Measurements from ENCODE around the gene COL2A1. TPM values are rescaled to one million over a fixed set of nuclear protein-coding genes. Genes with fewer than 3 reads are reported as not detected.

The COL2A1 gene
- total RNA-seq, 1 experiment from 2014 or later, result 10.8 TPM

DNA sequence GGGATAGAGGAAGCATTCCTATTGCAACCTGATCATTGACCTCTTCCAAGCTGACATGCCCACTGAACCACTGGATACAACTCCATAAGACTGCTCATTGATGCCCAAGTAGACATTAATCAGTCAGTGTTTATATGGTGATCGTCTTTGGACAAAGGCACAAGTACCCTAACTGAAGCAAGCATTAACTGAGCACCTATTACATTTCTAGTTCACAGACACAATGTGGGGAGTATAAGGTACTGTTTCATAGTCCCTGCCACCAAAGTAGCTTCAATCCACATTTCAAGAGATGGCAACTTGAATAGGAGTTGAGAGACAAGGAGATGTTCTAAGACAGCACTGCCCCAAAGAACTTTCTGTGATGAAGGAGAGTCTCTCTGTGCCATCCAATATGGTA is 10.9 kb upstream of the COL2A1 start:
- no peak overlapping the region for H2BK15ac ChIP-seq (ENCODE audit: low read depth, low read length)
- H3K23ac ChIP-seq (ENCODE audit: insufficient read length, low read depth, low read length), result no peak overlapping the region
- H2AK5ac ChIP-seq (ENCODE audit: insufficient read length, low read length), result no peak overlapping the region
- no peak for DNase-seq
- H2BK120ac ChIP-seq (ENCODE audit: low read depth, low read length, poor library complexity, severe bottlenecking), result no peak overlapping the region
- no peak overlapping the region for H3T11ph ChIP-seq (ENCODE audit: low read length)
- no peak overlapping the region for H2BK5ac ChIP-seq (ENCODE audit: insufficient read length, low read length)
- Mint-ChIP-seq H3K4me1 (0 out of 4 replicates have a peak, but pooled peaks cover 0 to 3% of the 10 kb centered on the region in 2 experiments), H3K9me3 (no peaks in the 10 kb centered on the region; a peak in 1 of 5 replicates), H3K4me3 (no peak overlapping the region), H3K36me3 (ENCODE audit: insufficient read depth in 1 of 3, low read depth in 3 of 3) (no peaks in the 10 kb centered on the region), H3K27me3 (ENCODE audit: low read depth) (peaks cover 100% of the 10 kb centered on the region), H3K27ac (no peak overlapping the region)
- H2BK12ac ChIP-seq (ENCODE audit: insufficient read length, low read depth, low read length), result no peak overlapping the region
- H2BK20ac ChIP-seq (ENCODE audit: low read depth, low read length, poor library complexity, severe bottlenecking), result no peak overlapping the region
- H3K18ac ChIP-seq (ENCODE audit: insufficient read length, low read depth, low read length), result no peak overlapping the region
- H3K56ac ChIP-seq (ENCODE audit: insufficient read length, low read depth, low read length), result no peak overlapping the region
- H3K27me3 ChIP-seq (ENCODE audit: insufficient read depth, low read length), result peaks cover 92% of the 10 kb centered on the region
- H4K91ac ChIP-seq (ENCODE audit: insufficient read length, low read depth, low read length), result no peak overlapping the region
- H3K79me1 ChIP-seq (ENCODE audit: insufficient read depth, low read depth, low read length, poor library complexity, severe bottlenecking), result no peaks in the 10 kb centered on the region
- H3K14ac ChIP-seq (ENCODE audit: insufficient read depth, low read length), result no peak overlapping the region
- TF ChIP-seq, protein P1, sequence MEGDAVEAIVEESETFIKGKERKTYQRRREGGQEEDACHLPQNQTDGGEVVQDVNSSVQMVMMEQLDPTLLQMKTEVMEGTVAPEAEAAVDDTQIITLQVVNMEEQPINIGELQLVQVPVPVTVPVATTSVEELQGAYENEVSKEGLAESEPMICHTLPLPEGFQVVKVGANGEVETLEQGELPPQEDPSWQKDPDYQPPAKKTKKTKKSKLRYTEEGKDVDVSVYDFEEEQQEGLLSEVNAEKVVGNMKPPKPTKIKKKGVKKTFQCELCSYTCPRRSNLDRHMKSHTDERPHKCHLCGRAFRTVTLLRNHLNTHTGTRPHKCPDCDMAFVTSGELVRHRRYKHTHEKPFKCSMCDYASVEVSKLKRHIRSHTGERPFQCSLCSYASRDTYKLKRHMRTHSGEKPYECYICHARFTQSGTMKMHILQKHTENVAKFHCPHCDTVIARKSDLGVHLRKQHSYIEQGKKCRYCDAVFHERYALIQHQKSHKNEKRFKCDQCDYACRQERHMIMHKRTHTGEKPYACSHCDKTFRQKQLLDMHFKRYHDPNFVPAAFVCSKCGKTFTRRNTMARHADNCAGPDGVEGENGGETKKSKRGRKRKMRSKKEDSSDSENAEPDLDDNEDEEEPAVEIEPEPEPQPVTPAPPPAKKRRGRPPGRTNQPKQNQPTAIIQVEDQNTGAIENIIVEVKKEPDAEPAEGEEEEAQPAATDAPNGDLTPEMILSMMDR (conservative IDR thresholded peaks at IDR 0.05), result no peak
- WGBS (ENCODE audit: extremely low coverage, insufficient read length, low lambda C conversion rate), result no CpG with 5 or more reads among the region's 1 CpG
- no peak overlapping the region for H3K27ac ChIP-seq (ENCODE audit: insufficient read length, low read depth, low read length)
- no peak overlapping the region for H3K4me2 ChIP-seq (ENCODE audit: insufficient read depth, insufficient read length, low read length)
- H2AFZ ChIP-seq (ENCODE audit: low read length), result no peak overlapping the region
- H3K23me2 ChIP-seq (ENCODE audit: insufficient read length, low read depth, low read length, poor library complexity, severe bottlenecking), result no peaks in the 10 kb centered on the region
- H3K4me1 ChIP-seq (ENCODE audit: insufficient read depth, low read length), result no peaks in the 10 kb centered on the region
- H3K9me3 ChIP-seq (ENCODE audit: control insufficient read depth, low read depth, low read length), result no peaks in the 10 kb centered on the region
- no peak overlapping the region for H4K8ac ChIP-seq (replicated peaks; ENCODE audit: insufficient read length, low read depth, low read length)
- no peak overlapping the region for H3K4ac ChIP-seq (ENCODE audit: low read depth, low read length)
- no peaks in the 10 kb centered on the region for H4K20me1 ChIP-seq (ENCODE audit: control insufficient read depth, insufficient read depth, insufficient read length)
- H4K5ac ChIP-seq (ENCODE audit: insufficient read length, low read depth, low read length), result no peak overlapping the region
- no peaks in the 10 kb centered on the region for H3K79me2 ChIP-seq (ENCODE audit: insufficient read depth, low read length)
- H3K9ac ChIP-seq (ENCODE audit: extremely low read depth, insufficient read length, low read length), result no peak overlapping the region

All from H9 (cell line).